ENCODE measurements around the gene SUSD1. TPM values are rescaled to one million over a fixed set of nuclear protein-coding genes. Genes with fewer than 3 reads are reported as not detected.

Gene SUSD1
- total and polyA plus RNA-seq, 2 donors from 2014 or later = 11.0 to 19.8 TPM

DNA sequence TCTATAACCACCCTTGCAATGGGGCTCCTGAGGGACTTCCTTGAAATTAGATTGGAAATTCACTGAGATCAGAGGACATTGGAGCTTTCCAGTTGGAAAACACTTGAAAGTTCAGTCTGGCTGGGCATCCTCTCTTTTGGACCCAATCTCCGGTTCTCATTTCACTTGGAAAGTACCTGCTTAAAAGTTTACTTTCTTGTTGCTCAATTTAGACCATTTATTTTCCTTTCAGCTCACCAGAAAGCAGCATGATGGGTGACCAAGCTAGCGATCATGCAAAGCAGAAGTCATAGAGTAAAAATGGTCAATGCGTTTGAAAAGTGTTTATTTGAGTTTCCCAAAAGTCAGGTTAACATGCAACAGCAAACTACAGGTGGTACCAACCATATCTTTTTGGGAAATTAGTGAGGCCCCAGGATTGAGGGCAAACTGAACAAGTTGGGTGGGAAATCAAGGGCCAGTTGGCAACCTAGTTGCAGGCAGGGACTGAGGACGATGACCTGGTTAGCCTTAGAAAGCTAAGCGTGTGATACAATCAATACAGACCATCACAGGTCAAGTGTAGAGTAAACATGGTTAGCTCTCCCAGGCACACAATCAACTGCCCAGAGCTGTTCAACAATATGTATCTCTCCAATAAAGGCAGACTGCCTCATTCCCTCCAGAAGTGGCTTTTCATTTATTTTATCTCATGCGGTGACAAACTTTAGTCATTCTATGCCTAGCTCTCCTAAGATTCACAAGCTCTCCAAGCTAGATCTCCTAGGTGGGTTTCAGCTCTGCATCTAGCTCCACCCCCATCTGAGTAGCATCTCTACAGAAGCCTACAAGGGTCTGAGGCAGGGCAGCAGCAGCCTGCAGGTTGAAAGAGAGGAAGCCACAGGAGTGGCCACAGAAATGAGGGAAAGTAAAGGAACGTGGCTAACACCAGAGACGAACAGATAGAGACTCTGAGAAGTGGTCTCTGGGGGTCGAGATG is 141.6 kb downstream of the SUSD1 start:
- Histone ChIP-seq H3K9me3 (ENCODE audit: control insufficient read depth in 2 of 3, insufficient read depth in 1 of 3, low read length in 3 of 3) (no peaks in the 10 kb centered on the region), H3K4me3 (ENCODE audit: low read length in 3 of 3) (no peak overlapping the region), H3K27ac (ENCODE audit: low read depth in 2 of 2, low read length in 2 of 2) (peak overlapping the region in 1 of 2 donors; percentile 48), H3K4me1 (ENCODE audit: control insufficient read depth in 2 of 3, insufficient read depth in 2 of 3, low read depth in 1 of 3, low read length in 3 of 3) (peaks cover 0 to 9% (median 4%) of the 10 kb centered on the region in 3 donors), H3K36me3 (ENCODE audit: control insufficient read depth in 2 of 3, insufficient read depth in 3 of 3, low read length in 3 of 3) (no peaks in the 10 kb centered on the region), H3K27me3 (ENCODE audit: control insufficient read depth, insufficient read depth, low read length) (no peaks in the 10 kb centered on the region), H3K9ac (ENCODE audit: low read length in 3 of 3) (no peak overlapping the region)
- no peak for DNase-seq
- intact Hi-C loops (cut with DNase I) = no loop called here
- TF ChIP-seq, protein P1, sequence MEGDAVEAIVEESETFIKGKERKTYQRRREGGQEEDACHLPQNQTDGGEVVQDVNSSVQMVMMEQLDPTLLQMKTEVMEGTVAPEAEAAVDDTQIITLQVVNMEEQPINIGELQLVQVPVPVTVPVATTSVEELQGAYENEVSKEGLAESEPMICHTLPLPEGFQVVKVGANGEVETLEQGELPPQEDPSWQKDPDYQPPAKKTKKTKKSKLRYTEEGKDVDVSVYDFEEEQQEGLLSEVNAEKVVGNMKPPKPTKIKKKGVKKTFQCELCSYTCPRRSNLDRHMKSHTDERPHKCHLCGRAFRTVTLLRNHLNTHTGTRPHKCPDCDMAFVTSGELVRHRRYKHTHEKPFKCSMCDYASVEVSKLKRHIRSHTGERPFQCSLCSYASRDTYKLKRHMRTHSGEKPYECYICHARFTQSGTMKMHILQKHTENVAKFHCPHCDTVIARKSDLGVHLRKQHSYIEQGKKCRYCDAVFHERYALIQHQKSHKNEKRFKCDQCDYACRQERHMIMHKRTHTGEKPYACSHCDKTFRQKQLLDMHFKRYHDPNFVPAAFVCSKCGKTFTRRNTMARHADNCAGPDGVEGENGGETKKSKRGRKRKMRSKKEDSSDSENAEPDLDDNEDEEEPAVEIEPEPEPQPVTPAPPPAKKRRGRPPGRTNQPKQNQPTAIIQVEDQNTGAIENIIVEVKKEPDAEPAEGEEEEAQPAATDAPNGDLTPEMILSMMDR (IDR thresholded peaks at IDR 0.05; ENCODE audit: borderline replicate concordance, extremely low read depth, insufficient read depth) = no peak
- FAIRE-seq = no peak

DNA sequence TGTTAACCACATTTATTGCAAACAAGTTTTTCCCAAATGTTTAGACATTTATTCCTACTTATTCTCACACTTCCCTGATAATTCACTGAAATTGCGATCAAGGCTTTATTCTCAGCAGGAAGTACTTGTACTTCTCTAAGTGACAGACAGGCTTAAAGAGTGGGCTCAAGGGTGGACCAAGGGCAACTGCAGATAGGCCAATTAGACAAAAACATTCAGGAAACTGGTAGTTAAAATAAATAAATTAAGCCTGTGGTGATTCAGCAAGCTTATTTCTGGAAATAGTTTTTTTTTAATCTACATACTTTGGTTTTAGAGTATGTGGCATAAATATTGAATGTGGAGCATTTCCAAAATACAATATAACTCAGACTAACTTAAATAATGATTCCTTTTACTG is 142.4 kb downstream of the SUSD1 start:
- H3K9ac ChIP-seq (ENCODE audit: low read length in 3 of 3) = no peak overlapping the region
- H3K36me3 ChIP-seq (ENCODE audit: control insufficient read depth in 2 of 3, insufficient read depth in 3 of 3, low read length in 3 of 3) = no peaks in the 10 kb centered on the region
- intact Hi-C loops (cut with DNase I) = no loop called here
- FAIRE-seq (no peak), DNase-seq (no peak)
- TF ChIP-seq, protein P1 (IDR thresholded peaks at IDR 0.05; ENCODE audit: borderline replicate concordance, extremely low read depth, insufficient read depth) = no peak
- no peaks in the 10 kb centered on the region for H3K27me3 ChIP-seq (ENCODE audit: control insufficient read depth, insufficient read depth, low read length)
- no peaks in the 10 kb centered on the region for H3K9me3 ChIP-seq (ENCODE audit: control insufficient read depth in 2 of 3, insufficient read depth in 1 of 3, low read length in 3 of 3)
- no peak overlapping the region for H3K4me3 ChIP-seq (ENCODE audit: low read length in 3 of 3)
- peaks cover 0 to 9% (median 4%) of the 10 kb centered on the region in 3 donors for H3K4me1 ChIP-seq (ENCODE audit: control insufficient read depth in 2 of 3, insufficient read depth in 2 of 3, low read depth in 1 of 3, low read length in 3 of 3)
- no peak overlapping the region for H3K27ac ChIP-seq (ENCODE audit: low read depth in 2 of 2, low read length in 2 of 2)

DNA sequence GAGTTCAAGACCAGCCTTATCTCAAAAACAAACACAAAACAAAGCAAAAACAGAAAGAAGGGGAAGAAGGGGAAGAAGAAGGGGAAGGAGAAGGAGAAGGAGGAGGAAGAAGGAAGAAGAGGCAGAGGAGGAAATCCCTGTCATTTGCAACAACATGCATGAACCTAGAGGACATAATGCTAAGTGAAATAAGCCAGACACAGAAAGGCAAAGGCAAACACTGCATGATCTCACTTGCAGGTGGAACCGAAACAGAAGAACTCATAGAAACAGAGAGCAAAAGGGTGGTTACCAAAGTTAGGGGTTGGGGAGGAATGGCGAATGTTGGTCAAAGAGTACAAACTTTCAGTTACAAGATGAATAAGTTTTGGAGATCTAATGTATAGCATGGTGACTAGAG is 143.1 kb downstream of the SUSD1 start:
- intact Hi-C loops (cut with DNase I) = no loop called here
- no peaks in the 10 kb centered on the region for H3K36me3 ChIP-seq (ENCODE audit: control insufficient read depth in 2 of 3, insufficient read depth in 3 of 3, low read length in 3 of 3)
- no peak overlapping the region for H3K27ac ChIP-seq (ENCODE audit: low read depth in 2 of 2, low read length in 2 of 2)
- H3K27me3 ChIP-seq (ENCODE audit: control insufficient read depth, insufficient read depth, low read length) = no peaks in the 10 kb centered on the region
- TF ChIP-seq, protein P1 (IDR thresholded peaks at IDR 0.05; ENCODE audit: borderline replicate concordance, extremely low read depth, insufficient read depth) = no peak
- peaks cover 0 to 9% (median 4%) of the 10 kb centered on the region in 3 donors for H3K4me1 ChIP-seq (ENCODE audit: control insufficient read depth in 2 of 3, insufficient read depth in 2 of 3, low read depth in 1 of 3, low read length in 3 of 3)
- no peak overlapping the region for H3K9ac ChIP-seq (ENCODE audit: low read length in 3 of 3)
- H3K4me3 ChIP-seq (ENCODE audit: low read length in 3 of 3) = no peak overlapping the region
- DNase-seq (no peak), FAIRE-seq (no peak)
- no peaks in the 10 kb centered on the region for H3K9me3 ChIP-seq (ENCODE audit: control insufficient read depth in 2 of 3, insufficient read depth in 1 of 3, low read length in 3 of 3)

All from kidney (tissue), 14 donors.